ENCODE results near the gene PLAAT5.

DNA sequence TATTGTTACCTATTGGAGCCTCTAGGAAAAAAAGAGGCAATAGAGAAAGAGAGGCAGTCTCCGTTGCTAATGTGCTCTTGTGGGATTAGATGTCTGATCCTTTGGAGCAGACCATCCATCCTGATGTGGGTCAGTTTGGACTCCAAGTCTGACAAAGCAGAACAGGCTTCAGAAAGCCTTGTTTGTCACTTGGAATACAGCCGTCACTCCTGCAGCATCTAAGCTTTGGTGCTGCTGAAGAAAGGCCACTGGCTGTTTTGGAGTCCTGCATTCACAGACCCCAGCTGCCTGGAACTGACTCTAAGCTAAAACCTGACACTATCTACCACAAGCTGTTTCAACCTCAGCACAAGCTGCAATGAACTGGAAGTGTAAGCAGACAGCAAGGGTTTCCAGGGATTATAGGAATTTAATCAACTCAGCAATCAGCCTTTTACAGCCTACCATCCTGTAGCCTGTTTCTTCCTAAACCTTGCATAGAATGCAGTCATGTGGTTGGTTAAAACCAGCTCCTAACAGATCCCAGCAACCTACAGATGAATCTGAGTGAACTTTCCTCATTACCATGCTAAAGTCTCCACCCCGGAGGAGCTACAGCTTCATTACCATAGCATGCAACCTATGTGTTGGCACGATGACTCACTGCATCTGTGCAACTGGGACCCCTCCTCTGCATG lies 42.0 kb upstream of the PLAAT5 start:
- TF ChIP-seq CTCF (IDR thresholded peaks at IDR 0.05) (no peak), POLR2A (IDR thresholded peaks at IDR 0.05) (no peak)

All from thyroid gland (tissue), 4 donors.